ENCODE measurements around the gene CEP70. TPM values are rescaled to one million over a fixed set of nuclear protein-coding genes. Genes with fewer than 3 reads are reported as not detected.

The CEP70 gene
- polyA plus RNA-seq, 3 donors, result 0.11 TPM; not detected in 2

- no peak for TF ChIP-seq CTCF (IDR thresholded peaks at IDR 0.05)
- intact Hi-C loops (cut with micrococcal nuclease), result no loop called here
- peaks cover 0 to 1% (median 0%) of the 10 kb centered on the region in 7 donors for H3K9me3 Mint-ChIP-seq
- H3K36me3 Mint-ChIP-seq, result no peaks in the 10 kb centered on the region
- H3K4me3 ChIP-seq (replicated peaks in 1 of 3; ENCODE audit: low read depth in 2 of 3, low read length in 3 of 3), result no peak overlapping the region
- no peaks in the 10 kb centered on the region for H3K9me3 ChIP-seq (replicated peaks in 1 of 2; ENCODE audit: control insufficient read depth in 1 of 2, insufficient read depth in 1 of 2, low read length in 2 of 2)
- no peaks in the 10 kb centered on the region for H3K4me1 ChIP-seq (ENCODE audit: control insufficient read depth in 1 of 2, insufficient read depth in 2 of 2, low read length in 2 of 2)
- no peaks in the 10 kb centered on the region for H3K36me3 ChIP-seq (replicated peaks in 1 of 2; ENCODE audit: control insufficient read depth in 1 of 2, insufficient read depth in 2 of 2, low read length in 2 of 2)
- no peaks in the 10 kb centered on the region for H3K27me3 ChIP-seq (ENCODE audit: control insufficient read depth in 2 of 2, insufficient read depth in 2 of 2, low read length in 2 of 2)
- H4K20me1 ChIP-seq (ENCODE audit: insufficient read depth, low read length), result no peaks in the 10 kb centered on the region
- no peak overlapping the region for H3K27ac Mint-ChIP-seq
- no peaks in the 10 kb centered on the region for H3K79me2 ChIP-seq (ENCODE audit: insufficient read depth, low read length)
- no peak overlapping the region for H2AFZ ChIP-seq (ENCODE audit: insufficient read depth, low read depth, low read length, poor library complexity, severe bottlenecking)
- H3K4me2 ChIP-seq (replicated peaks; ENCODE audit: extremely low read depth, low read length, poor library complexity, severe bottlenecking), result no peak overlapping the region
- H3K4me1 Mint-ChIP-seq, result no peaks in the 10 kb centered on the region
- peaks cover 2 to 6% (median 4%) of the 10 kb centered on the region in 3 donors for H3K27me3 Mint-ChIP-seq (ENCODE audit: low read depth in 3 of 3)
- no CpG with 5 or more reads among the region's 3 CpGs for WGBS (ENCODE audit: insufficient coverage)
- H3K9ac ChIP-seq (ENCODE audit: insufficient read depth, low read length, poor library complexity, severe bottlenecking), result no peak overlapping the region
- no peak overlapping the region for H3K27ac ChIP-seq (ENCODE audit: low read depth in 1 of 2, low read length in 2 of 2)
- no peak overlapping the region for H3K4me3 Mint-ChIP-seq
- no peak for DNase-seq
Measured at GRCh38 chr3:138449490-138449889, 144.6 kb downstream of the CEP70 start.

GRCh38 chr3:138448631-138449030, 145.4 kb downstream of the CEP70 start:
- Histone ChIP-seq H3K9ac (ENCODE audit: insufficient read depth, low read length, poor library complexity, severe bottlenecking) (no peak overlapping the region), H3K36me3 (replicated peaks in 1 of 2; ENCODE audit: control insufficient read depth in 1 of 2, insufficient read depth in 2 of 2, low read length in 2 of 2) (no peaks in the 10 kb centered on the region), H3K27me3 (ENCODE audit: control insufficient read depth in 2 of 2, insufficient read depth in 2 of 2, low read length in 2 of 2) (no peaks in the 10 kb centered on the region), H3K4me1 (ENCODE audit: control insufficient read depth in 1 of 2, insufficient read depth in 2 of 2, low read length in 2 of 2) (no peaks in the 10 kb centered on the region), H3K9me3 (replicated peaks in 1 of 2; ENCODE audit: control insufficient read depth in 1 of 2, insufficient read depth in 1 of 2, low read length in 2 of 2) (no peaks in the 10 kb centered on the region), H3K4me2 (replicated peaks; ENCODE audit: extremely low read depth, low read length, poor library complexity, severe bottlenecking) (no peak overlapping the region), H3K79me2 (ENCODE audit: insufficient read depth, low read length) (no peaks in the 10 kb centered on the region), H2AFZ (ENCODE audit: insufficient read depth, low read depth, low read length, poor library complexity, severe bottlenecking) (no peak overlapping the region), H3K27ac (ENCODE audit: low read depth in 1 of 2, low read length in 2 of 2) (no peak overlapping the region), H3K4me3 (replicated peaks in 1 of 3; ENCODE audit: low read depth in 2 of 3, low read length in 3 of 3) (no peak overlapping the region), H4K20me1 (ENCODE audit: insufficient read depth, low read length) (no peaks in the 10 kb centered on the region)
- H3K4me1 Mint-ChIP-seq, result no peaks in the 10 kb centered on the region
- no peak overlapping the region for H3K4me3 Mint-ChIP-seq
- H3K27ac Mint-ChIP-seq, result no peak overlapping the region
- H3K27me3 Mint-ChIP-seq (ENCODE audit: low read depth in 3 of 3), result peaks cover 2 to 6% (median 2%) of the 10 kb centered on the region in 3 donors
- peaks cover 0 to 1% (median 0%) of the 10 kb centered on the region in 7 donors for H3K9me3 Mint-ChIP-seq
- no peak for DNase-seq
- TF ChIP-seq CTCF (IDR thresholded peaks at IDR 0.05), result no peak
- no peaks in the 10 kb centered on the region for H3K36me3 Mint-ChIP-seq
- 100% methylated on average over 1 of the region's 3 CpGs for WGBS (ENCODE audit: insufficient coverage)
- intact Hi-C loops (cut with micrococcal nuclease), result no loop called here
